ENCODE data around the gene ACVR1. TPM values are rescaled to one million over a fixed set of nuclear protein-coding genes. Genes with fewer than 3 reads are reported as not detected.

ACVR1 gene
- total and polyA plus RNA-seq, 9 of the 15 experiments (the other 6 are each of a cell fraction or from before 2014, with no cell fraction given), result 3.8 to 14.3 (median 6.9) TPM

- no peak for TF ChIP-seq SRF (CRISPR knock-in tag; IDR thresholded peaks at IDR 0.05)
- peak; percentile 36 for TF ChIP-seq TAF9B (IDR thresholded peaks at IDR 0.05; ENCODE audit: partially characterized antibody)
- TF ChIP-seq ZFP30 (CRISPR knock-in tag; IDR thresholded peaks at IDR 0.05; ENCODE audit: borderline replicate concordance), result no peak
- peak; percentile 98 for TF ChIP-seq SMAD4 (CRISPR knock-in tag; conservative IDR thresholded peaks at IDR 0.05)
- TF ChIP-seq, protein P1, sequence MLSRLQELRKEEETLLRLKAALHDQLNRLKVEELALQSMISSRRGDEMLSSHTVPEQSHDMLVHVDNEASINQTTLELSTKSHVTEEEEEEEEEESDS (CRISPR knock-in tag; IDR thresholded peaks at IDR 0.05), result no peak
- TF ChIP-seq, protein P2, sequence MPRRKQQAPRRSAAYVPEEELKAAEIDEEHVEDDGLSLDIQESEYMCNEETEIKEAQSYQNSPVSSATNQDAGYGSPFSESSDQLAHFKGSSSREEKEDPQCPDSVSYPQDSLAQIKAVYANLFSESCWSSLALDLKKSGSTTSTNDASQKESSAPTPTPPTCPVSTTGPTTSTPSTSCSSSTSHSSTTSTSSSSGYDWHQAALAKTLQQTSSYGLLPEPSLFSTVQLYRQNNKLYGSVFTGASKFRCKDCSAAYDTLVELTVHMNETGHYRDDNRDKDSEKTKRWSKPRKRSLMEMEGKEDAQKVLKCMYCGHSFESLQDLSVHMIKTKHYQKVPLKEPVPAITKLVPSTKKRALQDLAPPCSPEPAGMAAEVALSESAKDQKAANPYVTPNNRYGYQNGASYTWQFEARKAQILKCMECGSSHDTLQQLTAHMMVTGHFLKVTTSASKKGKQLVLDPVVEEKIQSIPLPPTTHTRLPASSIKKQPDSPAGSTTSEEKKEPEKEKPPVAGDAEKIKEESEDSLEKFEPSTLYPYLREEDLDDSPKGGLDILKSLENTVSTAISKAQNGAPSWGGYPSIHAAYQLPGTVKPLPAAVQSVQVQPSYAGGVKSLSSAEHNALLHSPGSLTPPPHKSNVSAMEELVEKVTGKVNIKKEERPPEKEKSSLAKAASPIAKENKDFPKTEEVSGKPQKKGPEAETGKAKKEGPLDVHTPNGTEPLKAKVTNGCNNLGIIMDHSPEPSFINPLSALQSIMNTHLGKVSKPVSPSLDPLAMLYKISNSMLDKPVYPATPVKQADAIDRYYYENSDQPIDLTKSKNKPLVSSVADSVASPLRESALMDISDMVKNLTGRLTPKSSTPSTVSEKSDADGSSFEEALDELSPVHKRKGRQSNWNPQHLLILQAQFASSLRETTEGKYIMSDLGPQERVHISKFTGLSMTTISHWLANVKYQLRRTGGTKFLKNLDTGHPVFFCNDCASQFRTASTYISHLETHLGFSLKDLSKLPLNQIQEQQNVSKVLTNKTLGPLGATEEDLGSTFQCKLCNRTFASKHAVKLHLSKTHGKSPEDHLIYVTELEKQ (CRISPR knock-in tag; IDR thresholded peaks at IDR 0.05), result no peak
- TF ChIP-seq, protein P3, sequence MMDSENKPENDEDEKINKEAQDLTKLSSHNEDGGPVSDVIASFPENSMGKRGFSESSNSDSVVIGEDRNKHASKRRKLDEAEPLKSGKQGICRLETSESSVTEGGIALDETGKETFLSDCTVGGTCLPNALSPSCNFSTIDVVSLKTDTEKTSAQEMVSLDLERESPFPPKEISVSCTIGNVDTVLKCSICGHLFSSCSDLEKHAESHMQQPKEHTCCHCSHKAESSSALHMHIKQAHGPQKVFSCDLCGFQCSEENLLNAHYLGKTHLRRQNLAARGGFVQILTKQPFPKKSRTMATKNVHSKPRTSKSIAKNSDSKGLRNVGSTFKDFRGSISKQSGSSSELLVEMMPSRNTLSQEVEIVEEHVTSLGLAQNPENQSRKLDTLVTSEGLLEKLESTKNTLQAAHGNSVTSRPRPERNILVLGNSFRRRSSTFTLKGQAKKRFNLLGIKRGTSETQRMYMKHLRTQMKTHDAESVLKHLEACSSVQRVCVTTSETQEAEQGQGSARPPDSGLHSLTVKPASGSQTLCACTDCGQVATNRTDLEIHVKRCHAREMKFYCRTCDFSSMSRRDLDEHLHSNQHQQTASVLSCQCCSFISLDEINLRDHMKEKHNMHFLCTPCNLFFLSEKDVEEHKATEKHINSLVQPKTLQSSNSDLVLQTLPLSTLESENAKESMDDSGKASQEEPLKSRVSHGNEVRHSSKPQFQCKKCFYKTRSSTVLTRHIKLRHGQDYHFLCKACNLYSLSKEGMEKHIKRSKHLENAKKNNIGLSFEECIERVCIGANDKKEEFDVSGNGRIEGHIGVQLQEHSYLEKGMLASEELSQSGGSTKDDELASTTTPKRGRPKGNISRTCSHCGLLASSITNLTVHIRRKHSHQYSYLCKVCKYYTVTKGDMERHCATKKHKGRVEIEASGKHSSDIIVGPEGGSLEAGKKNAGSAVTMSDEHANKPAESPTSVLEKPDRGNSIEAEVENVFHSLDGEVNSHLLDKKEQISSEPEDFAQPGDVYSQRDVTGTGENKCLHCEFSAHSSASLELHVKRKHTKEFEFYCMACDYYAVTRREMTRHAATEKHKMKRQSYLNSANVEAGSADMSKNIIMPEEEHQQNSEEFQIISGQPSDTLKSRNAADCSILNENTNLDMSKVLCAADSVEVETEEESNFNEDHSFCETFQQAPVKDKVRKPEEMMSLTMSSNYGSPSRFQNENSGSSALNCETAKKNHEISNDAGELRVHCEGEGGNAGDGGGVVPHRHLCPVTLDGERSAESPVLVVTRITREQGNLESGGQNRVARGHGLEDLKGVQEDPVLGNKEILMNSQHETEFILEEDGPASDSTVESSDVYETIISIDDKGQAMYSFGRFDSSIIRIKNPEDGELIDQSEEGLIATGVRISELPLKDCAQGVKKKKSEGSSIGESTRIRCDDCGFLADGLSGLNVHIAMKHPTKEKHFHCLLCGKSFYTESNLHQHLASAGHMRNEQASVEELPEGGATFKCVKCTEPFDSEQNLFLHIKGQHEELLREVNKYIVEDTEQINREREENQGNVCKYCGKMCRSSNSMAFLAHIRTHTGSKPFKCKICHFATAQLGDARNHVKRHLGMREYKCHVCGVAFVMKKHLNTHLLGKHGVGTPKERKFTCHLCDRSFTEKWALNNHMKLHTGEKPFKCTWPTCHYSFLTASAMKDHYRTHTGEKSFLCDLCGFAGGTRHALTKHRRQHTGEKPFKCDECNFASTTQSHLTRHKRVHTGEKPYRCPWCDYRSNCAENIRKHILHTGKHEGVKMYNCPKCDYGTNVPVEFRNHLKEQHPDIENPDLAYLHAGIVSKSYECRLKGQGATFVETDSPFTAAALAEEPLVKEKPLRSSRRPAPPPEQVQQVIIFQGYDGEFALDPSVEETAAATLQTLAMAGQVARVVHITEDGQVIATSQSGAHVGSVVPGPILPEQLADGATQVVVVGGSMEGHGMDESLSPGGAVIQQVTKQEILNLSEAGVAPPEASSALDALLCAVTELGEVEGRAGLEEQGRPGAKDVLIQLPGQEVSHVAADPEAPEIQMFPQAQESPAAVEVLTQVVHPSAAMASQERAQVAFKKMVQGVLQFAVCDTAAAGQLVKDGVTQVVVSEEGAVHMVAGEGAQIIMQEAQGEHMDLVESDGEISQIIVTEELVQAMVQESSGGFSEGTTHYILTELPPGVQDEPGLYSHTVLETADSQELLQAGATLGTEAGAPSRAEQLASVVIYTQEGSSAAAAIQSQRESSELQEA (IDR thresholded peaks at IDR 0.05; ENCODE audit: low read depth), result no peak
- no peak for TF ChIP-seq BDP1 (IDR thresholded peaks at IDR 0.05; ENCODE audit: insufficient read depth, insufficient read length)
- peak; percentile 20; the same call in 1 of the 2 replicates for TF ChIP-seq SMARCA4 (IDR thresholded peaks at IDR 0.05)
- TF ChIP-seq IRF9 (tag; IDR thresholded peaks at IDR 0.05), result no peak
- TF ChIP-seq GATAD2B (IDR thresholded peaks at IDR 0.05; ENCODE audit: borderline replicate concordance), result peak; percentile 91
- TF ChIP-seq FOXM1 (IDR thresholded peaks at IDR 0.05; ENCODE audit: low read depth), result peak; percentile 29; the same call in 1 of the 2 replicates
- TF ChIP-seq FOXM1 (CRISPR knock-in tag; IDR thresholded peaks at IDR 0.05; ENCODE audit: low read depth), result 0 out of 2 replicates have a peak, but pooled peaks have one; percentile 47
- no peak for TF ChIP-seq RBM14 (IDR thresholded peaks at IDR 0.05; ENCODE audit: borderline replicate concordance, insufficient read depth, low read depth, low read length)
- peak; percentile 26; the same call in 1 of the 2 replicates for TF ChIP-seq CBX1 (IDR thresholded peaks at IDR 0.05; ENCODE audit: low read depth)
Observed at GRCh38 chr2:157876066-157876785, at the start of gene ACVR1 (continued).

Data from K562 (cell line).